Superior temporal gyrus (tissue), 1 donor: ENCODE measurements around the gene PCOLCE2.

Experiments
- DNase-seq: peaks from one replicate; pipeline ENCODE4 v3.0.0-alpha.2; 2016; ENCODE audit errors: extremely low spot score

Gene PCOLCE2

GRCh38 chr3:142866841-142867631 is 21.8 kb downstream of the PCOLCE2 start:
- DNase-seq, result no peak

GRCh38 chr3:142863930-142864920 is 24.7 kb downstream of the PCOLCE2 start:
- no peak for DNase-seq

GRCh38 chr3:142863010-142863817 is 25.7 kb downstream of the PCOLCE2 start:
- DNase-seq, result no peak

GRCh38 chr3:142861926-142862325 is 27.0 kb downstream of the PCOLCE2 start:
- DNase-seq, result no peak

GRCh38 chr3:142858043-142858442 is 30.8 kb downstream of the PCOLCE2 start:
- DNase-seq, result no peak

GRCh38 chr3:142857056-142857455 is 31.8 kb downstream of the PCOLCE2 start:
- peak; percentile 32 for DNase-seq

- DNase-seq, result no peak
Observed at GRCh38 chr3:142853270-142854168, 35.4 kb downstream of the PCOLCE2 start.

GRCh38 chr3:142852009-142852408 is 36.9 kb downstream of the PCOLCE2 start:
- no peak for DNase-seq

GRCh38 chr3:142850395-142851023 is 38.4 kb downstream of the PCOLCE2 start:
- no peak for DNase-seq

GRCh38 chr3:142849148-142849547 is 39.7 kb downstream of the PCOLCE2 start:
- no peak for DNase-seq

- DNase-seq, result peak; percentile 48
Observed at GRCh38 chr3:142846779-142847577, 41.9 kb downstream of the PCOLCE2 start.

GRCh38 chr3:142844339-142844977 is 44.4 kb downstream of the PCOLCE2 start:
- no peak for DNase-seq

- DNase-seq, result no peak
Observed at GRCh38 chr3:142839831-142840230, 49.1 kb downstream of the PCOLCE2 start.

- no peak for DNase-seq
Observed at GRCh38 chr3:142837526-142837925, 51.4 kb downstream of the PCOLCE2 start.

GRCh38 chr3:142828703-142829305 is 60.1 kb downstream of the PCOLCE2 start:
- peak; percentile 85 for DNase-seq

GRCh38 chr3:142819179-142819578 is 69.7 kb downstream of the PCOLCE2 start:
- no peak for DNase-seq

- DNase-seq, result no peak
Observed at GRCh38 chr3:142818651-142819050, 70.2 kb downstream of the PCOLCE2 start.

- DNase-seq, result no peak
Observed at GRCh38 chr3:142817897-142818296, 71.0 kb downstream of the PCOLCE2 start.
